ENCODE results near the gene GRIN2A.

GRIN2A gene

GRCh38 chr16:9736547-9736946 lies 445.7 kb downstream of the GRIN2A start:
- no peak for DNase-seq

- no peak for DNase-seq
Observed at GRCh38 chr16:9723136-9723535, 459.1 kb downstream of the GRIN2A start.

GRCh38 chr16:9713907-9714306 lies 468.3 kb downstream of the GRIN2A start:
- no peak for DNase-seq

GRCh38 chr16:9713156-9713555 lies 469.1 kb downstream of the GRIN2A start:
- DNase-seq = no peak

GRCh38 chr16:9708972-9709620 lies 473.1 kb downstream of the GRIN2A start:
- DNase-seq = no peak

GRCh38 chr16:9706217-9706836 lies 475.9 kb downstream of the GRIN2A start:
- DNase-seq = no peak

GRCh38 chr16:9703731-9704130 lies 478.5 kb downstream of the GRIN2A start:
- no peak for DNase-seq

Data from CD4-positive, alpha-beta T cell treated with Interleukin-4 for 1 hour (primary cell).